Measurements from ENCODE around the gene SLC25A45. TPM values are rescaled to one million over a fixed set of nuclear protein-coding genes. Genes with fewer than 3 reads are reported as not detected.

The SLC25A45 gene
- total and polyA plus RNA-seq, 11 donors = 3.8 to 11.6 (median 6.6) TPM

DNA sequence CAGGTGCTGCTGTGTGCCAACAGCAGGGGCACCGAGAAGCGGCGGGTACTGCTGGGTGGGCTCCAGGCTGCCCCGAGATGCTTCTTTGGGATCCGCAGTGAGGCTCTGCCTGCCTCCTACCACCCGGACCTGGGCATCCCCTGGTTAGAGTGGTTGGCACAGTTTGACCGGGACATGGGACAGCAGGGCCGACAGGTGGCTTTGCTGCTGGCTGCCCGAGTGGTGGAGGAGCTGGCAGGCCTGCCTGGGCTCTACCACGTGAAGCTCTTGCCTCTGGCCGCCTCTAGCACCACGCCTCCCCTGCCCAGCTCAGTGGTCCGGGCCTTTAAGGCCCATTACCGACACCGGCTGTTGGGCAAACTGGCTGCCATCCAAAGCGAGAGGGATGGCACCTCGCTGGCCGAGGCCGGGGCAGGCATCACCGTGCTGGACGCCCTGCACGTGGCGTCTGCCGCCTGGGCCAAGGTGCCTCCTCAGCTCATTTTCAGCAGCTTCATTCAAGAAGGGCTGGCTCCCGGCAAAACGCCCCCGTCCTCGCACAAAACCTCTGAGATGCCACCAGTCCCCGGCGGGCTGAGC lies 26.0 kb downstream of the SLC25A45 start:
- WGBS, 4 donors = 68 to 84% (median 81%) methylated on average over 10 to 30 of the region's 30 CpGs
- H3K27me3 ChIP-seq = peaks cover 0 to 6% (median 0%) of the 10 kb centered on the region in 9 donors
- TF ChIP-seq, protein P1, sequence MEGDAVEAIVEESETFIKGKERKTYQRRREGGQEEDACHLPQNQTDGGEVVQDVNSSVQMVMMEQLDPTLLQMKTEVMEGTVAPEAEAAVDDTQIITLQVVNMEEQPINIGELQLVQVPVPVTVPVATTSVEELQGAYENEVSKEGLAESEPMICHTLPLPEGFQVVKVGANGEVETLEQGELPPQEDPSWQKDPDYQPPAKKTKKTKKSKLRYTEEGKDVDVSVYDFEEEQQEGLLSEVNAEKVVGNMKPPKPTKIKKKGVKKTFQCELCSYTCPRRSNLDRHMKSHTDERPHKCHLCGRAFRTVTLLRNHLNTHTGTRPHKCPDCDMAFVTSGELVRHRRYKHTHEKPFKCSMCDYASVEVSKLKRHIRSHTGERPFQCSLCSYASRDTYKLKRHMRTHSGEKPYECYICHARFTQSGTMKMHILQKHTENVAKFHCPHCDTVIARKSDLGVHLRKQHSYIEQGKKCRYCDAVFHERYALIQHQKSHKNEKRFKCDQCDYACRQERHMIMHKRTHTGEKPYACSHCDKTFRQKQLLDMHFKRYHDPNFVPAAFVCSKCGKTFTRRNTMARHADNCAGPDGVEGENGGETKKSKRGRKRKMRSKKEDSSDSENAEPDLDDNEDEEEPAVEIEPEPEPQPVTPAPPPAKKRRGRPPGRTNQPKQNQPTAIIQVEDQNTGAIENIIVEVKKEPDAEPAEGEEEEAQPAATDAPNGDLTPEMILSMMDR (IDR thresholded peaks at IDR 0.05) = no peak
- TF ChIP-seq POLR2A (IDR thresholded peaks at IDR 0.05) = no peak
- H3K36me3 ChIP-seq = peaks cover 0 to 19% (median 13%) of the 10 kb centered on the region in 9 donors
- intact Hi-C loops (cut with DNase I) = loop anchor here in 1 of 10 donors (2.0 kb wide), 1 partner anchor 32 kb away; no protein-coding TSS in a partner anchor
- DNase-seq (peak in 3 of 5 donors; percentile 37 to 69 (median 60)), ATAC-seq (peak in 2 of 4 donors; percentile 2 to 21)
- H3K27ac ChIP-seq = peak overlapping the region in 3 of 12 donors; percentile 13 to 64 (median 38)
- H3K4me3 ChIP-seq = peak overlapping the region in 4 of 12 donors; percentile 78 to 84 (median 80)
- no peaks in the 10 kb centered on the region for H3K9me3 ChIP-seq
- H3K4me1 ChIP-seq = peaks cover 0 to 49% (median 25%) of the 10 kb centered on the region in 12 donors

DNA sequence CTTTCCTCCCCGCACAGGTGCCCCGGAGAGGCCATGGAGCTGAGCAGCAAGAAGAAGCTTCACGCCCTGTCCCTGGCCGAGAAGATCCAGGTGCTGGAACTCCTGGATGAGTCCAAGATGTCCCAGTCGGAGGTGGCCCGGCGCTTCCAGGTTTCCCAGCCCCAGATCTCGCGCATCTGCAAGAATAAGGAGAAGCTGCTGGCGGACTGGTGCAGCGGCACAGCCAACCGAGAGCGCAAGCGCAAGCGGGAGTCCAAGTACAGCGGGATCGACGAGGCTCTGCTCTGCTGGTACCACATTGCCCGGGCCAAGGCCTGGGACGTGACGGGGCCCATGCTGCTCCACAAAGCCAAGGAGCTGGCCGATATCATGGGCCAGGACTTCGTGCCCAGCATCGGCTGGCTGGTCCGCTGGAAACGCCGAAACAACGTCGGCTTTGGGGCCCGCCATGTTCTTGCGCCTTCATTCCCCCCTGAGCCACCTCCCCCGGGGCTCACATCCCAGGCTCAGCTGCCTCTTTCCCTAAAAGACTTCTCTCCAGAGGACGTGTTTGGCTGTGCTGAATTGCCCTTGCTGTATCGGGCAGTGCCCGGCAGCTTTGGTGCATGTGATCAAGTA lies 26.6 kb downstream of the SLC25A45 start:
- TF ChIP-seq, protein P1 (IDR thresholded peaks at IDR 0.05) = no peak
- TF ChIP-seq POLR2A (IDR thresholded peaks at IDR 0.05) = no peak
- H3K27ac ChIP-seq = peak overlapping the region in 4 of 12 donors; percentile 13 to 64 (median 29)
- H3K27me3 ChIP-seq = peaks cover 0 to 6% (median 0%) of the 10 kb centered on the region in 9 donors
- peak overlapping the region; percentile 58 to 84 (median 78) for H3K4me3 ChIP-seq
- peaks cover 0 to 49% (median 25%) of the 10 kb centered on the region in 12 donors for H3K4me1 ChIP-seq
- H3K36me3 ChIP-seq = peaks cover 0 to 25% (median 19%) of the 10 kb centered on the region in 9 donors
- ATAC-seq (peak in 2 of 4 donors; percentile 4 to 14), DNase-seq (peak in 3 of 5 donors; percentile 43 to 70 (median 70))
- H3K9me3 ChIP-seq = no peaks in the 10 kb centered on the region
- intact Hi-C loops (cut with DNase I) = loop anchor here in 1 of 10 donors (2.0 kb wide), 1 partner anchor 33 kb away; no protein-coding TSS in a partner anchor
- WGBS, 4 donors = 31 to 38% (median 34%) methylated on average over 21 to 35 of the region's 35 CpGs

DNA sequence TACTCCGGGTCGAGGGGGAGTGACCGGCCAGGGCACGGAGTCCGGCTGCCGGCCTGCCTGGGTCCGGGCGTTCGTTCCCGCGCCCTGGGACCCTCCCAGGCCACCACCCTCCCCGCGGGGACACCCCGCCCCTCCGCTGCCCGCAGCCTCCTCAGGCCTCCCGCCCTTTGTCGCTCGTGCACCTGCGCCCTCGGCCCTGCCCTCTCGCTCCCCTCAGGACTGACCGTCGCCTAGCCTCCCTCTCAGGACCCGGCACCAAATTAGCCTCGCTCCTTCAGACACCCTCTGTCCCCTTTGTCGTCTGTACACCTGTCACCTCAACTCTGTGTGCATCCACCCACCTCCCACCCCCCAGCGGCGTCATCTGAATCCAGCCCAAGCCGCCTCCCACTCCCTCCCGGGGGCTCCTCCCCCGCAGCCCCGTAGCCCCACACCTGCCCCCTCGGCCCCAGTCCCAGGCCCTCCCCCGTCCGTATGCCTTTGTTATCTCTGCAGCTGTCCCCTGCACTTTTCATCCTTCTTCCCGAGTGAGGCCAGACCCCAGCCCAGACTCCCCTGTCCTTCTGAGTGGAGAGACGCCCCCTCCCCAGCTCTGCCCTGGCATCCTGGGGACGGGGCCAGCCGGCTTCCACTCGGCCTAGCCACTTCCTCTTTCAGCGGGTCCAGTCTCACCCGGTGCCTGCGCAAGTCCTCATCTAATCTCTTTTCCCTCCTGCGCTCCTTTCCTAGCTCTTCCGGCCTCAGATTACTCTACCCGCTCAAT lies 27.3 kb downstream of the SLC25A45 start:
- no peaks in the 10 kb centered on the region for H3K9me3 ChIP-seq
- peak overlapping the region; percentile 58 to 84 (median 78) for H3K4me3 ChIP-seq
- ATAC-seq (peak in 2 of 4 donors; percentile 2 to 3), DNase-seq (peak in 2 of 5 donors; percentile 35 to 70)
- peaks cover 0 to 32% (median 26%) of the 10 kb centered on the region in 9 donors for H3K36me3 ChIP-seq
- peak overlapping the region in 5 of 12 donors; percentile 19 to 75 (median 50) for H3K27ac ChIP-seq
- H3K27me3 ChIP-seq = peaks cover 0 to 6% (median 0%) of the 10 kb centered on the region in 9 donors
- intact Hi-C loops (cut with DNase I) = no loop called here
- 1 to 2% (median 1%) methylated on average over 35 to 47 of the region's 47 CpGs for WGBS, 4 donors
- H3K4me1 ChIP-seq = peaks cover 0 to 49% (median 25%) of the 10 kb centered on the region in 12 donors
- TF ChIP-seq, protein P1 (IDR thresholded peaks at IDR 0.05) = no peak
- TF ChIP-seq POLR2A (IDR thresholded peaks at IDR 0.05) = no peak

All from heart left ventricle (tissue), 16 donors.